Measurements from ENCODE around the gene PXK. TPM values are rescaled to one million over a fixed set of nuclear protein-coding genes. Genes with fewer than 3 reads are reported as not detected.
"Not testable (repeated sequence)": the region's sequence is repeated elsewhere in the genome, so short reads cannot be mapped to it uniquely, and the experiment has no call there.

The PXK gene
- 20.8 and 21.9 TPM in 2 replicates for total RNA-seq

DNA sequence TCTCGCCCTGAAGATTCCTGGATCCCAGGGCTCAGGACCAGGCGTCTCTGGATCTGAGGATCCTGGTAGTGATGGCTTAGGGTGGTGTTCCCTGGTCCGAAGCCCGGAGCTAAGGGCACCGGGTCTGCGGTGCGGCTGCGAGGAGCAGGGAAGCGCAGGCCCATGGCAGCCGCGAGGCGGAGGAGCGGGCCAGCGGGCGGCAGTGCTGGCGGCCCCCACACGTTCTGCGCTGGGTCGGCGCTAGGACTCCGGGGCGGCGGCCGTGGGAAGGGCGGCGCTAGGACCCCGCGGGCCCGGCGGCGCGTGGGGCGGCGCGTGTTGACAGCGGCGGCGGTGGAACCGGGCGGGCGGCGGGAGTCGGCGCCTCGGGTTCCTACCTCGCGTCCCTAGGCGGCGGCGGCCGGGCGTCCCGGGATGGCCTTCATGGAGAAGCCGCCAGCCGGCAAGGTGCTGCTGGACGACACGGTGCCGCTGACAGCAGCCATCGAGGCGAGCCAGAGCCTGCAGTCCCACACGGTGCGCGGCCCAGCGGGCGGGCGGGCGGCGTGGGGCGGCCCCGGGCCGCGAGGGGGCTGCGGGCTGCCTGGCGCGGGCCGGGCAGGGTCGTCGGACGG, at the start of gene PXK:
PXK (plus strand) TSS at position 318 of the 614 bp plus-strand sequence; CDS start at position 415, 97 bp downstream.
- no peak for DNase-seq (ENCODE audit: extremely low read depth, low read depth, low spot score)

DNA sequence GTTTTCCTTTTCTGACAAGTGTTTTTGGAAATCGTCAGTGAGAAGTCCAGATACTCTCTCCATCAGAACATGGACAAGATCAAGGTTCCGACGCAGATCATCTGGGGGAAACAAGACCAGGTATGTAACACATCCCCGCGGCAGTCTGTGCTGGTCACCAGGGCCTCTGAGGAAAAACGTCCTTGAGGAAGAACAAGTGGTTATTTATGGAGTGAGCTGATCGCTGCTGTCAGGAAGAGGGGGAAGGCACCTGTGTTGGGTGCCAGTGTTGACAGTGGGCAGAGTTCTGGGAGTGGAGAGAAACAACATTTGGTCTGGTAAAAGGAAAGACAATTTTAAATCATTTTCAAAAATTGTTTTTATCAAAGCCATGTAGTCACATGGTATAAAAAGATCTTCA, 47.4 kb upstream of the PXK start:
- DNase-seq (ENCODE audit: extremely low read depth, low read depth, low spot score) = no peak

DNA sequence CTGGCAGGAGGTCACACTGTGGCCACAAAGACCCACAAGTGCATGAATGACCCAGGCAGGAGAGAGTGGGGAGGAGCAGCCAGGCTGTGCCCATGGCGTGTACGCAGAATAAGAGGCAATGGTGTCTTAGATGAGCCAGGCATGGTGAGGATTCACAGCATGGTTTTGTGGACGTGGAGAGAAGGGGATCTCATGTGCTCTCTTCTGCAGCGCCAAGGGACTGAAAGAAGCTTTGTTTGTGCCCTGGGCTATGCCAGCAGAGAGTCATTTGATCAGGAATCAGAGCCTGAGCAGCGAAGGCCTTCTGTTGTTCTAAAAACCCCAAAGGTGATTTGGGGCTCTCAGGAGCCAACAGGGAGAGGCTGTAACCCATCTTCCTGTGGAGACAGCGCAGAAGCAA, 45.3 kb upstream of the PXK start:
- no peak for DNase-seq (ENCODE audit: extremely low read depth, low read depth, low spot score)

DNA sequence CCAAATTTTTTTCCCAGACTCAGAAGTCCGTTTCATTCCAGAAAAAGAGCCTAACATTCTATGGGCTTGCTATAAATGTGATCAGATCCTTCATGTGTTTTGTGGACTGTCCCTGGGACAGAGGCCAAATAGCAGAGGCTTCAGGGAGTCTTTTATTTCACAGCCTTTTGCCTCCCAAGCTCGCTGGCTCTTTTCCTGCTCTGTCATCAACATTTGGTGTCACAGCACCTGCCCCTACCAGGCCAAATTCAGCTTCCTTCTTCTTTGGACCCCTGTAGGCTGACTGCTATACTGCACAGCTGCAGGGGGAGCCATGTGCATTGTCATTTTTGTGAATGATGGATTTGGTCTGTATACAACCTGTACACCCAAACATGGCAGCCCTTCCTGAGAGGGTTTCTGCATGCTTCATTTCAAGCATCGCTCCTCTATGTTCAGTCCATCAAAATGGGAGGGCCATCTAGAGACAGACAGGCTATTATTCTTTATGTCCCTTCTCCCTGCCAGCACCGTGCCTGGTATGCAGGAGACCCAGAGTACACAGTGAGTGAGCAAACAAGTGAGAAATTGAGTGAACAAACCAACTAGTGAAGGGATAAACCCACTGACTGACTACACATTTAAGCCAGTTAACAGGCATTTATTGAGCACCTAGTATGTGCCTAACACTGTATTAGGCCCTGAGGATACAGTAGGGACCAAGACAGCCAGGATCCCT, 44.5 kb upstream of the PXK start:
- DNase-seq (ENCODE audit: extremely low read depth, low read depth, low spot score) = no peak

DNA sequence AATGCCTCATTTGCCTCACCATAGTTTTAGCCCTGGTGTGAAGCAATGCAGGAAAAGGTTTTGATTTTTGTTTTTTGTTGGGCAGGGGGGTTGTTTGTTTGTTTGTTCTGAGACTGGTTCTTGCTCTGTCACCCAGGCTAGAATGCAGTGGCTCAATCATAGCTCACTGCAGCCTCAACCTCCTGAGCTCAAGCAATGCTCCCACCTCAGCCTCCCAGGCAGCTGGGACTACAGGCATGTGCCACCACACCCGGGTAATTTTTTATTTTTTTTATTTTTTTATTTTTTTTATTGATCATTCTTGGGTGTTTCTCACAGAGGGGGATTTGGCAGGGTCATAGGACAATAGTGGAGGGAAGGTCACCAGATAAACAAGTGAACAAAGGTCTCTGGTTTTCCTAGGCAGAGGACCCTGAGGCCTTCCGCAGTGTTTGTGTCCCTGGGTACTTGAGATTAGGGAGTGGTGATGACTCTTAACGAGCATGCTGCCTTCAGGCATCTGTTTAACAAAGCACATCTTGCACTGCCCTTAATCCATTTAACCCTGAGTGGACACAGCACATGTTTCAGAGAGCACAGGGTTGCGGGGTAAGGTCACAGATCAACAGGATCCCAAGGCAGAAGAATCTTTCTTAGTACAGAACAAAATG, 43.6 kb upstream of the PXK start:
- not testable (repeated sequence) for DNase-seq (ENCODE audit: extremely low read depth, low read depth, low spot score)

DNA sequence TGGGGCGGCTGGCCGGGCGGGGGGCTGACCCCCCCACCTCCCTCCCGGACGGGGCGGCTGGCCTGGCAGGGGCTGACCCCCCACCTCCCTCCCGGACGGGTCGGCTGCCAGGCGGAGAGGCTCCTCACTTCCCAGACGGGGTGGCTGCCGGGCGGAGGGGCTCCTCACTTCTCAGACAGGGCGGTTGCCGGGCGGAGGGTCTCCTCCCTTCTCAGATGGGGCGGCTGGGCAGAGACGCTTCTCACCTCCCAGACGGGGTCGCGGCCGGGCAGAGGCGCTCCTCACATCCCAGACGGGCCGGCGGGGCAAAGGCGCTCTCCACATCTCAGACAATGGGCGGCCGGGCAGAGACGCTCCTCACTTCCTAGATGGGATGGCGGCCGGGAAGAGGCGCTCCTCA, 42.2 kb upstream of the PXK start:
- not testable (repeated sequence) for DNase-seq (ENCODE audit: extremely low read depth, low read depth, low spot score)

DNA sequence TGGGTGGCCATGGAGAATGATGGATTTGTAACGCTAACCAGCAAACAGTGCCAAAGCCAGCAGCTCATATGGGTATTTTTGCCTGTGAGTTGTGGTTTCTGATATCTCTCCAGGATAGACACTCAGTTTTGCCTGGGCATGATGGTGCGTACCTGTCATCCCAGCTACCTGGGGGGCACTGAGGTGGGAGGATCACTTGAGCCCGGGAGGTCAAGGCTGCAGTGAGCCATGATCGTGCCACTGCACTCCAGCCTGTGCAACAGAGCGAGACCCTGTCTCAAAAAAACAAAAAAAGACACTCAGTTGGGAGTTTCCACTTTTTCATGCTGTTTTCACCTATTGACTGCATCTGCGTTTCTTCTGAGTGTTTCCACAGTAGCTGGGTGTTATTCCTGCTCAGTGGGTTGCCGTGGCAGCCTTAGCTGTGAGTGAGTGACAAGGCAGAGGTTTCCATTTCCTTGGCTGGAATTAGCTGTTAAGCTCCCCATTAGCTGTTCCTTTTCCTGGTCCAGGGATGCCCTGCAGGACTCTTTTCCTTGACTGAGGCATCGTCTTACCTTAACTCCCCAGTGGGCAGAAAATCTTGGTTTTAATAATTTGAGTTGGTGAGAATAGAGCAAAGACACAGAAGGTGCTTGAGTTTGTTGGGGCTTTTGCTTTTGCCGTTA, 40.9 kb upstream of the PXK start:
- no peak for DNase-seq (ENCODE audit: extremely low read depth, low read depth, low spot score)

DNA sequence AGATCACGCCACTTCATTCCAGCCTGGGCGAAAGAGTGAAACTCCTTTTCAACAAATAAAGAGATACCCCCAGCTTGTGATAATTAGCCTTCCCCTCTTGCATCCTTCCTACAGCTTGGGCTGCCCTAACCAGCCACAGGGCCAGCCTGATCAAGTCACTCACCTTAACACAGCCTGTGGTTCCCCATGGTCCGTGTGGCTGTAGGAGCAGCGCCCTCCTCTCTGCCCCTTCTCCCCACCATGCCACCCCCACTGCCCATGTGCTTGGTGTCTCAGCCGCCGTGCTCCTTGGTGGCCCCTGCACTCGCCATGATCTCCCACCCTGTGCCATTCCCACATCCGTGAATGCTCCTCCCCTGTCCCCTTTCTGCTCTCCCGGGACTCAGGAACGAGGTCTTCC, 39.8 kb upstream of the PXK start:
- no peak for DNase-seq (ENCODE audit: extremely low read depth, low read depth, low spot score)

DNA sequence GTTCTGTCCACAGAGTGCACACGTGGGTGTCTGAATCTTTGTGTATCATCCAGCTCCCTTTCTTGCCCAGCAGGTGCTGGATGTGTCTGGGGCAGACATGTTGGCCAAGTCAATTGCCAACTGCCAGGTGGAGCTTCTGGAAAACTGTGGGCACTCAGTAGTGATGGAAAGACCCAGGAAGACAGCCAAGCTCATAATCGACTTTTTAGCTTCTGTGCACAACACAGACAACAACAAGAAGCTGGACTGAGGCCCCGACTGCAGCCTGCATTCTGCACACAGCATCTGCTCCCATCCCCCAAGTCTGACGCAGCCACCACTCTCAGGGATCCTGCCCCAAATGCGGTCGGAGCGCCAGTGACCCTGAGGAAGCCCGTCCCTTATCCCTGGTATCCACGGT, 39.2 kb upstream of the PXK start:
- no peak for DNase-seq (ENCODE audit: extremely low read depth, low read depth, low spot score)

DNA sequence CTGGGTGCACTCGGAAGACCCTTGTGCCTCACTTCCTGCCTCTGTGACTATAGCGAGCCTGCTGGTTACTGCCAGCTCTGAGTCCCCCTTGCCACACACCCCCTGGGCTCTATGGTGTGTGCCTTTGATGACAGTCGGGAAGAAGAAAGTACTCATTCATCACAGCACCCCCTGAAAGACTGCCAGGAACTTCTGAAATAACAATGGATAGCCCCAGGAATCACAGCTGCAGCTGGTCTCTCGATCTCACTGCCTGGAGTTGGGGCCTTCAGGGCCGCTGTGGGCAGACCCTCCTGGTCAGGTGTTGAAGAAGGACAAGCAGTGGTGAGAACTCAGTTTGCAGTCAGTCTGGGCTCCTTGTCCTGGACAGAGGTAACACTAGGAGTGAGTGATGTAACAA, 36.4 kb upstream of the PXK start:
- DNase-seq (ENCODE audit: extremely low read depth, low read depth, low spot score) = no peak

DNA sequence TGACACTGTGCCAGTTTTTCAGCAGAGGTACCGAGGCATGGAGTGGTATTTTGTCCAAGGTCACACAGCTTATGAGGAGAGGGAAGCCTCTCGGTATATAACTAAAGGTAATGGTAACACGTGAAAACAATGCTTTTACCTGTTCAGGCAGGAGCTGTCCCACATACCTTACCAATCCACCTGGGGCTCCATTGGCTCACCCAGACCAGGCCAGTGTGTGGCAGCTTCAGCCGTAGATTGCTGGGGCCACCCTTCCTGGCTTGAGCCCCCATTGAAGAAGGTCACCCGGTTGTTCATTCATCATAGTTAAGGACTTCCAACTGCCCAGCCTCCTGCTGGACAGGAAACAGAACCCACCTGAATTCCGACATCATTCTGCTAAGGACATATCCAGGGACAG, 35.8 kb upstream of the PXK start:
- no peak for DNase-seq (ENCODE audit: extremely low read depth, low read depth, low spot score)

DNA sequence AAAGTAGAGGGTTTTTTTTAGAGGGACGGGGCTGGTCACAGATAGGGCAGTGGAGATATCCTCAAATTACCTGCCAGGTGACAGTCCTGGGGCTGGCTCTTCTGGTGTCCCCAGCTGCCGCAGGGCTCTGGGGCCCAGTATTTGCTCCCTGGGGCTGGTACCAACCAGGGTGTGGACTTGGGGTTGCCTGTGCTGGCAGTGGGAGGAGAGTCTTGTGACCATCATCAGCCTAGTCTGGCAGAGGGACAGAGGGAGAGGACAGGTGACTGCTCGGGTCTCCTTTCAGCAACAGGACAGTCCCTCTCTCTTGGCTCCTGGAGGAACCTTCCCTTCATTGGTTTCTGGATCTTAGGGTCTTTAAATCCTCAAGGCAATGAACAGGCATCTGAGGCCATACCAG, 34.5 kb upstream of the PXK start:
- no peak for DNase-seq (ENCODE audit: extremely low read depth, low read depth, low spot score)

DNA sequence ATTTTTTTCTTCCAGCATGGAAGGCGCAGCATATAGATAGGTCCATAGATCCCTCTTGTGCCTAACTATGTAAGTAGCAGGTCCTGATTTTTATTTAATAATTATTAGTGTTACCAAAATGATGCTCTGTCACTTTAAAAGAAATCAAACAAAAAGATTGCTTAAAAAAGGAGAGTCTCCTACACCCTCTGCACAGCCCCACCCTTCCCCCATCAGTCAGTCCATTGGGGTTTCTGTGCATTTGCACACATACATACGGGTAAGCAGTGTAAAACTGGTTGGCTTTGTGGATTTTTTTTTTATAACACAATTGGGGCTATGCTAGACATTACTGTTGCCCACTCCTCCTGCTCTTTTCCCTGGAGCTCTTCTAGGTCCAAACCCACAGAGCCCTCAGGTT, 33.6 kb upstream of the PXK start:
- no peak for DNase-seq (ENCODE audit: extremely low read depth, low read depth, low spot score)

DNA sequence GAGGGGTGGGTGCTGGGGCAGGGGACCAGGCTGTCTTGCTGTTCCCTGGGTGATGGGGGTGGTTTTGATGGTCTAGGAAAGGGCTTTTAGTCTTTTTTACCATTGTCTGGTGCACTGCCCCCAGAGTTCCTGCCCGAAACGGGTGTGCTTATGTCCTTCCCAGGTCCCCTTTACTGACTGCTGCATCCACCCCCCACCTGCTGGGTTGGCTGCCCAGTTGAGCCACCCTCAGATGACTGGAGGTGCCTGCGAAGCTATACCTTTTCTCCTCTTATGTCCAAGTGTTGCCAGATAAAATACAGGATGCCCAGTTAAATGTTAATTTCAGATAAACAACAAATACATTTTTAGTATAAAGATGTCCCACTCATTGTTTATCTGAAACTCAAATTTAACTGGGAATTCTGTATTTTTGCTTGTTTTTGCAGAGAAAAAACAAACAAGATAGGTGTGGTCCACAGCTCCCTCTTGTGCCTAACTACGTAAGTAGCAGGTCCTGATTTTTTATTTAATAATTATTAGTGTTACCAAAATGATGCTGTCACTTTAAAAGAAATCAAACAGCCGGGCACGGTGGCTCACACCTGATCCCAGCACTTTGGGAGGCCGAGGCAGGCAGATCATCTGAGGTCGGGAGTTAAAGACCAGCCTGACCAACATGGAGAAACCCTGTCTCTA, 32.7 kb upstream of the PXK start:
- no peak for DNase-seq (ENCODE audit: extremely low read depth, low read depth, low spot score)

DNA sequence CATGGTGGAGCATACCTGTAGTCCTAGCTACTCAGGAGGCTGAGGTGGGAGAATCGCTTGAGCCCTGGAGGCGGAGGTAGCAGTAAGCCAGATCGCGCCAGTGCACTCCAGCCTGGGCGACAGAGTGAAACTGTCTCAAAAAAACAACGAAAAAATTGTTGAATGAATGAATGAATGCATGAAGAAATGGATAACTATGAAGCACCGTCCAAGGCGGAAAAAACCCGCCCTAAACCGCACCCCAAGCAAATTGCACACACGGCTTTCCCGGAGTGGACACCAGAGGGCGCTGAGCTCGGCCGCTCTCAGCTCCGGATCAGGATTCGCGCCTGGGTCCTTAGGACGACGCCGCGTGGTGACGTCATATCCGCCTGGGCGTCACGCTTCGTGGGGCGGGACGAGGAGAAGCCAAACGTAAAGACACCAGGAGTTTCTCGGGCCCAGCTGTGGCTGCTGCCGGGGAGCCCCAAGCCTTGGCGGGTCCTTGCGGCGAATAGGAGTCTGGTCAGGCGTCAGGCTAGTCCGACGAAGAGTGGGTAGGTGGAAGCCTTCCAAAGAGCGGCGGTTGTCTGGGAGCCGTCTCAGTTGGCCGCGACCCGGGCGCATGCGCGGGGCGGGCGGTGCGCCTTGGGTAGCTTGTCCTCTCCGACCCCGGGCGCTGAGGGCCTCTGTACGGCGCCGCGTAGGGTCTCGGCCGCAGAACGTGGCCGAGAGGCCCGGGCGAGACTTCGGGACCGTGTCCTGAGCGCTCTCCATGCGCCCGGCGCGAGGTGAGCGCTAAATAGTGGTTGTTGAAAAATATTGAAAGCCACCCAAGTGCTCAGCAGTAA, 26.6 kb upstream of the PXK start, which contains the start of the genes HTD2 and RPP14:
HTD2 (plus strand) TSS at position 639 of the 830 bp plus-strand sequence. CDS start 11,094 bp downstream, outside the sequence.
RPP14 (plus strand) TSS at position 364 of the 830 bp plus-strand sequence. CDS start 4,085 bp downstream, outside the sequence.
- peak; percentile 87 for DNase-seq (ENCODE audit: extremely low read depth, low read depth, low spot score)

DNA sequence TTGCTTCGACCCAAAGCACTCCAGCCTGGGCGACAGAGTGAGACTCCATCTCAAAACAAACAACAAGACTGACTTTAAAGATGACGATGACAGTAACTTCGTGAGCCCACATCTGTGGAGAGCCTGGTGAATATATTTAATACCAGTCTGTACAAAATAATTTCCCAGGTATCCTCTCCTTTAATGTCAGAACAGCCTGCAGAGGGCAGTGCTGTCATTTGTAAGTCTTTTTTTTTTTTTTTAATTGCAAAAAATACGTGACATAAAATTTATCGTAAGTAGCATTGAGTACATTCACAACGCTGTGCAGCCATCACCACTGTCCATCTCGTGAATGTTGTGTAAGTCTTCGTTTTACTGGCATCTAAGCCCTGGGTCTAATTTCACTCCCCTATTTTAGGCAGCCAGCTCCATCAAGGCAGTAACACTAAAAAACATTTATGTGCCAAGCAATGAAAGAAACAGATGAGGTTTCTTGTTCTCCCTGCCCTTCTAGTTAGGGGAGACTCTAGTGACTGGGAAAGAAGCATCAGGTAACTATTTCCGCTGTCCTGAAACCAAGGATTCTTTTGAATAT, 25.0 kb upstream of the PXK start:
- no peak for DNase-seq (ENCODE audit: extremely low read depth, low read depth, low spot score)

DNA sequence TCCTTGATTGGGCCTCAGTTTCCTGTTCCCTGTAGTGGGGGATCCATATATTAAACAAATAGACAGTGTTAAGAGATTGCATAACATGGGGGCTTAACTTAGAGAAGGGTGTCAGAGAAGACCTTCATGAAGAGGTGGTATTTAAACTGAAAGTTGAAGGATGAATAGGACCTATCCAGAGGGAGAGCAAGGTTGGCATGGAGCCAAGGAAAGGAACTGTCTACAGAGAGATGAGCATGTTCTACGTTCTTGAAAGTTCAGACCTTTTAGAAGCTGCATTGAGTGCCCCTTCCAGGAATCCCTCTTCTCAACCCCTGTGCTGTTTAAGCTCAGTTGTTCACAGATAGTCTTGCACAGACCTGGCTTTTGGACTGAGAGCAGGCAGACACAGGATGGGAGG, 24.0 kb upstream of the PXK start:
- no peak for DNase-seq (ENCODE audit: extremely low read depth, low read depth, low spot score)

DNA sequence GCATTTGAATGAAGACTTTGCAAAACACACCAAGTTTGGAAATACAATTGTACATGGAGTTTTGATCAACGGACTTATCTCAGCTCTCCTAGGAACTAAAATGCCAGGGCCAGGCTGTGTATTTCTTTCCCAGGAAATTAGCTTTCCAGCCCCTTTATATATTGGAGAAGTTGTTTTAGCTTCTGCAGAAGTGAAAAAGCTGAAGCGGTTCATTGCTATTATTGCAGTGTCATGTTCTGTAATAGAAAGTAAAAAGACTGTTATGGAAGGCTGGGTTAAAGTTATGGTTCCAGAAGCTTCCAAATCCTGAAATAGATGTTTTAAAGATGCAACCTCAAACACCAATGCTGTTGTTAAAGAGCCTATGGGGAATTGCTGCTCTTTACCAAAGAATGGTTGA, 14.9 kb upstream of the PXK start:
- no peak for DNase-seq (ENCODE audit: extremely low read depth, low read depth, low spot score)

DNA sequence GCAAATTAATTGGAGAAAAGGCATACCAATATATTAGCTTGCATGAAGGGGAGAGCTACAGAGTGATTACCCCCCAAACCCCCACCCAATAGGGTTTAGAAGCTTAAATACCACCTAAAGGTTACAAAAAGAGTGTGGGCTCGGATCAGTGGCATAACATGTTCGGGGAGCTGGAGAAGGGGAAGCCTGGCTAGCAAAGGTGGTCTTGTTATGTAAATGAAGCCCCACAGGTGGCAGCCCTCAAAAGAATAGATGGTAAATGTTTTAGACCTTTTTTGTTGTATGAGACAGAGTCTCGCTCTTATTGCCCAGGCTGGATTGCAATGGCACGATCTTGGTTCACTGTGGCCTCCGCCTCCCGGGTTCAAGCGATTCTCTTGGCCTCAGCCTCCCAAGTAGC, 10.9 kb upstream of the PXK start:
- DNase-seq (ENCODE audit: extremely low read depth, low read depth, low spot score) = no peak

DNA sequence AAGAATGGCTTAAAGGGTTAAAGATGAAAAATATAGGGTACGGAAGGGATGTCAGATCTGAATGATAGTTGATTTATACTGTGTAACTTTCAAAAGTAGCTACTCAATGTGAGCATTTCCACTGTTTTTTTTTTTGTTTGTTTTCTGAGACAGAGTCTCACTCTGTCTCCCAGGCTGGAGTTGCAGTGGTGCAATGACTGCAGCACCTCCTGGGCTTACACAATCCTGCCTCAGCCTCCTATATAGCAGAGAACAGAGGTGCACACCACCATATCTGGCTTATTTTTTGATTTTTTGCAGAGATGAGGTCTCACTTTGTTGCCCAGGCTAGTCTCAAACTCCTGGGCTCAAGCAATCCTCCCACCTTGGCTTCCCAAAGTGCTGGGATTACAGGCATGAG, 9.9 kb upstream of the PXK start:
- no peak for DNase-seq (ENCODE audit: extremely low read depth, low read depth, low spot score)

Data from glomerular endothelial cell (primary cell).